Endothelial cell of umbilical vein (primary cell): ENCODE results near the gene METTL15. TPM values are rescaled to one million over a fixed set of nuclear protein-coding genes. Genes with fewer than 3 reads are reported as not detected.

ENCODE experiments used
- BruUV-seq: library from RNA; stranded (reverse); fragments of 400-500 nt; replicated peaks from 2 replicates; lab custom pipeline; 2021; lab: Mats Ljungman, UMichigan
- CTCF ChIA-PET: fragments of 300-600, 350-600 bp; sonication (Branson Sonifier 250); formaldehyde crosslinking; loops from one replicate; lab custom pipeline; 2021; ENCODE audit warnings: antibody characterized with exemption, inconsistent platforms; lab: Charles Lee
- POLR2A ChIA-PET: fragments of 300-600, 350-600 bp; sonication (Branson Sonifier 250); formaldehyde crosslinking; loops from one replicate; lab custom pipeline; 2021; ENCODE audit warnings: antibody characterized with exemption, inconsistent platforms; lab: Charles Lee
- DNase-seq: peaks from one replicate; pipeline ENCODE4 v3.0.0-alpha.2; 2011; ENCODE audit warnings: low read depth, low spot score
- FAIRE-seq: peaks from 2 replicates; lab custom pipeline; 2011; peaks lifted over from hg19 to GRCh38; lab: Jason Lieb, UNC
- H2AFZ ChIP-seq: 2 replicates; pipeline ENCODE4 v1.6.0; 2012; ENCODE audit warnings: low read depth, low read length, control low read depth, inconsistent platforms
- H3K27ac ChIP-seq: 2 replicates; pipeline ENCODE4 v1.5.1; 2011; ENCODE audit warnings: low read depth, mild to moderate bottlenecking, control low read depth, low read length, moderate library complexity; ENCODE audit not compliant: insufficient read depth
- H3K27me3 ChIP-seq, 2 experiments: 2 replicates each; pipeline versions ENCODE4 v1.6.0 to v1.6.1; 2011; ENCODE audit warnings: low read length in 2 of 2, mixed read lengths in 1 of 2; ENCODE audit not compliant: control insufficient read depth in 2 of 2, insufficient read depth in 2 of 2
- H3K36me3 ChIP-seq, 2 experiments: 2 replicates in 1 of 2; 3 replicates in 1 of 2; pipeline ENCODE4 v1.5.1; 2011; ENCODE audit warnings: low read length in 2 of 2, mild to moderate bottlenecking in 1 of 2, moderate library complexity in 1 of 2; ENCODE audit not compliant: control insufficient read depth in 2 of 2, insufficient read depth in 2 of 2; ENCODE audit errors: extremely low read depth in 1 of 2
- H3K4me1 ChIP-seq: 3 replicates; pipeline ENCODE4 v1.5.1; 2011; ENCODE audit warnings: mild to moderate bottlenecking, low read length; ENCODE audit not compliant: control insufficient read depth, insufficient read depth; ENCODE audit errors: extremely low read depth
- H3K4me2 ChIP-seq: 2 replicates; pipeline ENCODE4 v1.6.1; 2011; ENCODE audit warnings: low read length, control low read depth, mixed read lengths; ENCODE audit not compliant: insufficient read depth
- H3K4me3 ChIP-seq, 3 experiments: fragments of 200-600 bp in 1 of 3; sonication (generic), shearing (Covaris generic) in 1 of 3; replicated peaks in 1 of 3; 2 replicates each; pipeline ENCODE4 v1.5.1; 2011 to 2016; ENCODE audit warnings: control low read depth in 3 of 3, low read length in 3 of 3, mild to moderate bottlenecking in 2 of 3, inconsistent platforms in 1 of 3, low read depth in 1 of 3, moderate library complexity in 1 of 3; ENCODE audit not compliant: insufficient read depth in 1 of 3
- H3K79me2 ChIP-seq: 2 replicates; pipeline ENCODE4 v1.6.0; 2012; ENCODE audit warnings: low read length, inconsistent platforms; ENCODE audit not compliant: control insufficient read depth, insufficient read depth
- H3K9ac ChIP-seq: replicated peaks from 2 replicates; pipeline ENCODE3; 2011; ENCODE audit warnings: low read length, control low read depth; ENCODE audit not compliant: insufficient read depth; ENCODE audit errors: extremely low read depth
- H3K9me1 ChIP-seq: replicated peaks from 3 replicates; pipeline ENCODE4 v1.6.0; 2011; ENCODE audit warnings: mild to moderate bottlenecking, low read length; ENCODE audit not compliant: control insufficient read depth, insufficient read depth; ENCODE audit errors: extremely low read depth
- H3K9me3 ChIP-seq: replicated peaks from 2 replicates; pipeline ENCODE4 v1.5.1; 2012; ENCODE audit warnings: low read length, inconsistent platforms; ENCODE audit not compliant: control insufficient read depth, insufficient read depth
- H4K20me1 ChIP-seq: replicated peaks from 2 replicates; pipeline ENCODE3; 2011; ENCODE audit warnings: mild to moderate bottlenecking, low read length; ENCODE audit not compliant: control insufficient read depth, insufficient read depth; ENCODE audit errors: extremely low read depth
- CTCF ChIP-seq, 2 donors: IDR thresholded peaks; 1 replicate in 1 of 2; 2 replicates in 1 of 2; pipeline ENCODE4 v1.5.1; 2011; ENCODE audit warnings: low read length in 2 of 2, mild to moderate bottlenecking in 2 of 2, moderate library complexity in 2 of 2, control low read depth in 1 of 2, inconsistent platforms in 1 of 2, low read depth in 1 of 2; ENCODE audit not compliant: insufficient read depth in 1 of 2; ENCODE audit errors: extremely low read depth in 1 of 2
- FOS ChIP-seq: IDR thresholded peaks from 2 replicates; pipeline ENCODE4 v1.6.1; 2011; ENCODE audit warnings: mild to moderate bottlenecking, low read length, moderate library complexity, borderline replicate concordance; ENCODE audit not compliant: insufficient read depth
- GATA2 ChIP-seq: IDR thresholded peaks from 2 replicates; pipeline ENCODE4 v1.7.0; 2011; ENCODE audit warnings: low read depth, mild to moderate bottlenecking, moderate library complexity, mixed read lengths, low read length; ENCODE audit not compliant: insufficient read length, insufficient read depth
- JUN ChIP-seq: IDR thresholded peaks from 2 replicates; pipeline ENCODE4 v1.6.1; 2011; ENCODE audit warnings: borderline replicate concordance, low read depth; ENCODE audit not compliant: insufficient read length, insufficient read depth
- POLR2A ChIP-seq: IDR thresholded peaks from 2 replicates; pipeline ENCODE4 v1.6.1; 2012; ENCODE audit warnings: low read depth, mild to moderate bottlenecking, control low read depth, low read length
- dilution Hi-C: fragments of 300-500 bp; cut with MboI; formaldehyde crosslinking; loops from one replicate; pipeline ENCODE4 v1.15.0; 2019; ENCODE audit warnings: low sequenced_read_pairs; ENCODE audit not compliant: extremely low pct_ligation_motif_present
- intact Hi-C: fragments of 100-400 bp; cut with micrococcal nuclease; formaldehyde crosslinking; loops from one replicate; pipeline ENCODE4 v1.10.0; 2022
- polyA plus RNA-seq, 4 experiments: library from polyadenylated mRNA; depleted of rRNA in 3 of 4; stranded (reverse) in 3 of 4; unstranded in 1 of 4; fragments of >200 nt; gene quantifications; 2 replicates each; pipeline versions ENCODE4 v1.2.1 to v1.2.3, GENCODE V29; 2011 to 2012; ENCODE audit warnings: missing spikeins in 1 of 4
- total RNA-seq: library from RNA; stranded (reverse); gene quantifications from 2 replicates; pipeline ENCODE4 v1.2.3, GENCODE V29; 2021

The METTL15 gene
- total and polyA plus RNA-seq, 2 donors (not counting 3 experiments of a cell fraction or from before 2014, with no cell fraction given), result 3.2 to 12.1 TPM

GRCh38 chr11:28228196-28228895, 120.2 kb downstream of the METTL15 start:
- intact Hi-C loops (loop anchor here (2.0 kb wide), 1 partner anchor 120 kb away; the partner anchor contains the start of genes KIF18A and METTL15), dilution Hi-C loops (no loop called here)
- FAIRE-seq (no peak), DNase-seq (peak; percentile 56)
- Histone ChIP-seq H3K4me3 (no peak overlapping the region), H3K9ac (peak overlapping the region; percentile 54), H3K36me3 (no peaks in the 10 kb centered on the region), H3K4me1 (peaks cover 19% of the 10 kb centered on the region), H2AFZ (no peak overlapping the region), H3K4me2 (peak overlapping the region; percentile 77), H3K9me3 (no peaks in the 10 kb centered on the region), H3K79me2 (no peaks in the 10 kb centered on the region), H4K20me1 (peaks cover 2% of the 10 kb centered on the region), H3K27ac (peak overlapping the region; percentile 68), H3K9me1 (peaks cover 3% of the 10 kb centered on the region), H3K27me3 (no peaks in the 10 kb centered on the region)
- TF ChIP-seq JUN (peak; percentile 43), FOS (peak; percentile 44), GATA2 (peak; percentile 33), POLR2A (no peak)
- no TSS peak for BruUV-seq
- ChIA-PET POLR2A (no interaction called here), CTCF (no interaction called here)

- dilution Hi-C loops (no loop called here), intact Hi-C loops (no loop called here)
- Histone ChIP-seq H3K9ac (no peak overlapping the region), H3K9me1 (peaks cover 3% of the 10 kb centered on the region), H3K79me2 (no peaks in the 10 kb centered on the region), H3K4me3 (no peak overlapping the region), H3K9me3 (no peaks in the 10 kb centered on the region), H2AFZ (no peak overlapping the region), H4K20me1 (no peaks in the 10 kb centered on the region), H3K4me1 (peaks cover 19% of the 10 kb centered on the region), H3K4me2 (no peak overlapping the region), H3K27me3 (no peaks in the 10 kb centered on the region), H3K36me3 (no peaks in the 10 kb centered on the region), H3K27ac (no peak overlapping the region)
- BruUV-seq, result no TSS peak
- ChIA-PET POLR2A (no interaction called here), CTCF (no interaction called here)
- FAIRE-seq (no peak), DNase-seq (no peak)
- TF ChIP-seq CTCF (IDR thresholded peaks at IDR 0.05; ENCODE audit: extremely low read depth in 1 of 2, insufficient read depth in 1 of 2, low read depth in 1 of 2, low read length in 2 of 2), result no peak
Observed at GRCh38 chr11:28231475-28231874, 123.3 kb downstream of the METTL15 start.
